Hepatocyte (in vitro differentiated cells): ENCODE results near the gene NDUFS5. TPM values are rescaled to one million over a fixed set of nuclear protein-coding genes. Genes with fewer than 3 reads are reported as not detected.

Source experiments
- DNase-seq: peaks from one replicate; pipeline ENCODE4 v3.0.0-alpha.2; 2016; ENCODE audit warnings: low spot score
- H2AFZ ChIP-seq: fragments of 200-600 bp; sonication (generic); 2 replicates; pipeline ENCODE4 v1.6.0; 2016; ENCODE audit warnings: antibody characterized with exemption, mild to moderate bottlenecking
- H3K27ac ChIP-seq: fragments of 200-600 bp; sonication (generic); 2 replicates; pipeline ENCODE4 v1.5.1; 2016; ENCODE audit warnings: mild to moderate bottlenecking
- H3K27me3 ChIP-seq: fragments of 200-600 bp; sonication (generic); 2 replicates; pipeline ENCODE4 v1.6.1; 2016
- H3K36me3 ChIP-seq: fragments of 200-600 bp; sonication (generic); replicated peaks from 2 replicates; pipeline ENCODE4 v1.5.1; 2016; ENCODE audit warnings: low read depth; ENCODE audit not compliant: insufficient read depth
- H3K4me1 ChIP-seq: fragments of 200-600 bp; sonication (generic); 2 replicates; pipeline ENCODE4 v1.5.1; 2016; ENCODE audit warnings: mild to moderate bottlenecking, moderate library complexity; ENCODE audit not compliant: insufficient read depth
- H3K4me2 ChIP-seq: fragments of 200-600 bp; sonication (generic); 2 replicates; pipeline ENCODE4 v1.6.0; 2016
- H3K4me3 ChIP-seq: fragments of 200-600 bp; sonication (generic); 2 replicates; pipeline ENCODE4 v1.5.1; 2016; ENCODE audit warnings: mild to moderate bottlenecking
- H3K79me2 ChIP-seq: fragments of 200-600 bp; sonication (generic); 2 replicates; pipeline ENCODE4 v1.6.0; 2017; ENCODE audit warnings: mild to moderate bottlenecking
- H3K9me2 ChIP-seq: fragments of 200-600 bp; sonication (generic); replicated peaks from 2 replicates; pipeline ENCODE4 v1.6.0; 2017; ENCODE audit warnings: mild to moderate bottlenecking; ENCODE audit not compliant: insufficient read depth
- H3K9me3 ChIP-seq: fragments of 200-600 bp; sonication (generic); 2 replicates; pipeline ENCODE4 v1.5.1; 2016; ENCODE audit warnings: low read depth, mild to moderate bottlenecking
- H4K20me1 ChIP-seq: fragments of 200-600 bp; sonication (generic); 2 replicates; pipeline ENCODE4 v1.6.0; 2016; ENCODE audit warnings: mild to moderate bottlenecking; ENCODE audit not compliant: insufficient read depth, poor library complexity, severe bottlenecking
- CTCF ChIP-seq: fragments of 200-600 bp; sonication (generic); IDR thresholded peaks from 2 replicates; pipeline ENCODE4 v1.5.1; 2016; ENCODE audit warnings: antibody characterized with exemption, mild to moderate bottlenecking; ENCODE audit not compliant: poor library complexity
- EZH2 ChIP-seq: fragments of 200-600 bp; sonication (generic); IDR thresholded peaks from 2 replicates; pipeline ENCODE4 v1.6.1; 2016; ENCODE audit warnings: antibody characterized with exemption, mild to moderate bottlenecking, borderline replicate concordance
- EZH2phosphoT487 ChIP-seq: fragments of 200-600 bp; sonication (generic); IDR thresholded peaks from one replicate; pipeline ENCODE4 v1.6.1; 2018; ENCODE audit warnings: antibody characterized with exemption, mild to moderate bottlenecking, low read depth, moderate library complexity; ENCODE audit not compliant: unreplicated experiment, severe bottlenecking
- WGBS: methylation state at CpG from one replicate; pipeline ENCODE4 v1.1.6; 2016; ENCODE audit warnings: low lambda C conversion rate; ENCODE audit errors: missing lambda C conversion rate; 5-methylcytosine and 5-hydroxymethylcytosine counted together
- polyA plus RNA-seq: library from polyadenylated mRNA; unstranded; fragments of >200 nt; fragmentation: Nextera tagmentation; extraction: Ambion mirVana; gene quantifications from 2 replicates; pipeline ENCODE4 v1.2.1, GENCODE V29; 2016
- total RNA-seq: library from RNA; depleted of rRNA; stranded (reverse); fragments of >200 nt; gene quantifications from 2 replicates; pipeline ENCODE4 v1.2.3, GENCODE V29; 2014

NDUFS5 gene
- total and polyA plus RNA-seq, 2 experiments from 2014 or later: 449 to 547 TPM

- Histone ChIP-seq H3K9me2 (no peaks in the 10 kb centered on the region), H3K4me3 (peak overlapping the region; percentile 84), H3K27me3 (no peaks in the 10 kb centered on the region), H3K79me2 (peaks cover 64% of the 10 kb centered on the region), H3K4me2 (peak overlapping the region; percentile 87), H4K20me1 (peaks cover 58% of the 10 kb centered on the region), H3K4me1 (peaks cover 20% of the 10 kb centered on the region), H3K9me3 (no peaks in the 10 kb centered on the region), H2AFZ (no peak overlapping the region), H3K27ac (peak overlapping the region; percentile 96), H3K36me3 (no peaks in the 10 kb centered on the region)
- TF ChIP-seq CTCF: no peak
- DNase-seq: peak; percentile 31
- WGBS: 10% methylated on average over 11 of the region's 11 CpGs
These were observed 33.6 kb upstream of the NDUFS5 start for GRCh38 chr1:38992412-38993111.

GRCh38 chr1:38994196-38994595 is 32.0 kb upstream of the NDUFS5 start:
- Histone ChIP-seq H3K4me1 (peaks cover 27% of the 10 kb centered on the region), H3K79me2 (peaks cover 80% of the 10 kb centered on the region), H3K4me3 (no peak overlapping the region), H2AFZ (no peak overlapping the region), H4K20me1 (peaks cover 70% of the 10 kb centered on the region), H3K27me3 (no peaks in the 10 kb centered on the region), H3K9me2 (no peaks in the 10 kb centered on the region), H3K36me3 (no peaks in the 10 kb centered on the region), H3K27ac (no peak overlapping the region), H3K9me3 (no peaks in the 10 kb centered on the region), H3K4me2 (peak overlapping the region; percentile 87)
- no peak for TF ChIP-seq EZH2
- no peak for TF ChIP-seq CTCF
- no peak for TF ChIP-seq EZH2phosphoT487
- no peak for DNase-seq
- WGBS: 64% methylated on average over 5 of the region's 5 CpGs

GRCh38 chr1:38997034-38997900 is 28.9 kb upstream of the NDUFS5 start:
- H3K27ac ChIP-seq: peak overlapping the region; percentile 21
- H3K4me3 ChIP-seq: no peak overlapping the region
- H3K79me2 ChIP-seq: peaks cover 99% of the 10 kb centered on the region
- H2AFZ ChIP-seq: no peak overlapping the region
- H3K9me3 ChIP-seq: no peaks in the 10 kb centered on the region
- TF ChIP-seq CTCF: no peak
- no peak for TF ChIP-seq EZH2
- no peak for TF ChIP-seq EZH2phosphoT487
- H3K27me3 ChIP-seq: no peaks in the 10 kb centered on the region
- peaks cover 20% of the 10 kb centered on the region for H3K4me1 ChIP-seq
- peaks cover 79% of the 10 kb centered on the region for H4K20me1 ChIP-seq
- no peak for DNase-seq
- 63% methylated on average over 4 of the region's 4 CpGs for WGBS
- H3K4me2 ChIP-seq: peak overlapping the region; percentile 36
- H3K9me2 ChIP-seq: no peaks in the 10 kb centered on the region
- peaks cover 4% of the 10 kb centered on the region for H3K36me3 ChIP-seq
